Activated T-cell treated with anti-CD3 and anti-CD28 coated beads for 24 hours (primary cell): ENCODE results near the gene NBAS.

ENCODE experiments used
- DNase-seq: peaks from one replicate; pipeline ENCODE4 v3.0.0-alpha.2; 2020; ENCODE audit warnings: low read depth

NBAS gene

GRCh38 chr2:15166878-15167277 is 394.3 kb downstream of the NBAS start:
- DNase-seq: no peak

- no peak for DNase-seq
Measured at GRCh38 chr2:15163326-15163725, 397.8 kb downstream of the NBAS start.

GRCh38 chr2:15162620-15163019 is 398.5 kb downstream of the NBAS start:
- no peak for DNase-seq

- no peak for DNase-seq
Measured at GRCh38 chr2:15160201-15160991, 400.7 kb downstream of the NBAS start.

- DNase-seq: no peak
Measured at GRCh38 chr2:15159751-15160177, 401.4 kb downstream of the NBAS start.

- DNase-seq: no peak
Measured at GRCh38 chr2:15159206-15159605, 401.9 kb downstream of the NBAS start.

GRCh38 chr2:15158532-15158931 is 402.6 kb downstream of the NBAS start:
- DNase-seq: no peak

- no peak for DNase-seq
Measured at GRCh38 chr2:15158100-15158499, 403.0 kb downstream of the NBAS start.

- DNase-seq: no peak
Measured at GRCh38 chr2:15155959-15156574, 405.1 kb downstream of the NBAS start.

GRCh38 chr2:15154297-15154696 is 406.8 kb downstream of the NBAS start:
- DNase-seq: no peak

GRCh38 chr2:15152382-15152781 is 408.8 kb downstream of the NBAS start:
- no peak for DNase-seq

GRCh38 chr2:15149063-15149462 is 412.1 kb downstream of the NBAS start:
- no peak for DNase-seq

GRCh38 chr2:15147591-15147990 is 413.5 kb downstream of the NBAS start:
- no peak for DNase-seq

- DNase-seq: no peak
Measured at GRCh38 chr2:15146960-15147359, 414.2 kb downstream of the NBAS start.

GRCh38 chr2:15145919-15146318 is 415.2 kb downstream of the NBAS start:
- DNase-seq: no peak

- DNase-seq: no peak
Measured at GRCh38 chr2:15145046-15145817, 415.9 kb downstream of the NBAS start.

GRCh38 chr2:15142069-15142689 is 419.0 kb downstream of the NBAS start:
- DNase-seq: peak; percentile 73

GRCh38 chr2:15141211-15141610 is 419.9 kb downstream of the NBAS start:
- no peak for DNase-seq

GRCh38 chr2:15136639-15137038 is 424.5 kb downstream of the NBAS start:
- no peak for DNase-seq

- no peak for DNase-seq
Measured at GRCh38 chr2:15134957-15135356, 426.2 kb downstream of the NBAS start.

- DNase-seq: no peak
Measured at GRCh38 chr2:15133461-15133860, 427.7 kb downstream of the NBAS start.

- DNase-seq: no peak
Measured at GRCh38 chr2:15128846-15129245, 432.3 kb downstream of the NBAS start.

- DNase-seq: no peak
Measured at GRCh38 chr2:15127876-15128275, 433.3 kb downstream of the NBAS start.
